K562 (cell line): ENCODE measurements around the gene EXOC4. TPM values are rescaled to one million over a fixed set of nuclear protein-coding genes. Genes with fewer than 3 reads are reported as not detected.

Experiments used
- BDP1 ChIP-seq: IDR thresholded peaks from 3 replicates; pipeline ENCODE4 v1.6.1; 2011; ENCODE audit not compliant: insufficient read length, insufficient read depth
- CXXC5 ChIP-seq: fragments of 250-450 bp; sonication (Bioruptor Pico); IDR thresholded peaks from 2 replicates; pipeline ENCODE4 v1.8.0; 2022; ENCODE audit warnings: inconsistent platforms, mild to moderate bottlenecking, moderate library complexity
- FOSL1 ChIP-seq: fragments of 200-800 bp; sonication (Bioruptor generic); conservative IDR thresholded peaks from 2 replicates; pipeline ENCODE4 v1.6.1; 2016; ENCODE audit warnings: missing genetic modification characterization, missing compliant biosample characterization
- FOXA3 ChIP-seq, 2 experiments: fragments of 450-650 bp in 1 of 2; sonication (generic) in 1 of 2; formaldehyde crosslinking; IDR thresholded peaks in 1 of 2; conservative IDR thresholded peaks in 1 of 2; 2 replicates each; pipeline versions ENCODE4 v1.4.0 to v1.8.0; 2020 to 2022; ENCODE audit warnings: mild to moderate bottlenecking in 2 of 2, missing genetic modification reagents in 1 of 2
- GATAD2A ChIP-seq: fragments of 450-650 bp; IDR thresholded peaks from 2 replicates; pipeline ENCODE4 v1.6.1; 2017
- KLF10 ChIP-seq: fragments of 250-450 bp; sonication (Bioruptor Pico); IDR thresholded peaks from 2 replicates; pipeline ENCODE4 v1.6.1; 2021; ENCODE audit warnings: matching md5 sums
- LARP7 ChIP-seq: fragments of 450-650 bp; IDR thresholded peaks from 2 replicates; pipeline ENCODE4 v1.6.1; 2016
- NFRKB ChIP-seq: fragments of 450-650 bp; IDR thresholded peaks from 2 replicates; pipeline ENCODE4 v1.6.1; 2016; ENCODE audit warnings: low read depth
- POU5F1 ChIP-seq: fragments of 150-350 bp; IDR thresholded peaks from 2 replicates; pipeline ENCODE4 v1.6.1; 2014; ENCODE audit warnings: borderline replicate concordance, low read length, low read depth, mild to moderate bottlenecking; ENCODE audit not compliant: partially characterized antibody
- TGIF2 ChIP-seq: sonication (generic); formaldehyde crosslinking; IDR thresholded peaks from 2 replicates; pipeline ENCODE4 v1.8.1; 2022; ENCODE audit warnings: mild to moderate bottlenecking, missing genetic modification reagents, moderate library complexity
- ZBTB9 ChIP-seq: fragments of 450-650 bp; formaldehyde crosslinking; IDR thresholded peaks from 2 replicates; pipeline ENCODE4 v1.4.0; 2020; ENCODE audit warnings: mild to moderate bottlenecking, moderate library complexity
- ZFX ChIP-seq: sonication (generic); formaldehyde crosslinking; IDR thresholded peaks from 2 replicates; pipeline ENCODE4 v1.8.0; 2022; ENCODE audit warnings: mild to moderate bottlenecking, missing genetic modification reagents, moderate library complexity
- ZNF239 ChIP-seq: fragments of 250-450 bp; sonication (Bioruptor Pico); IDR thresholded peaks from 2 replicates; pipeline ENCODE4 v1.4.0; 2020; ENCODE audit warnings: mild to moderate bottlenecking
- polyA plus RNA-seq, 8 experiments: library from polyadenylated mRNA; depleted of rRNA in 4 of 8; stranded (reverse) in 5 of 8; unstranded in 3 of 8; fragments of >200 nt; fragmentation: Nextera tagmentation in 2 of 8; fragmentation: Illumina TruSeq in 1 of 8; extraction: Ambion mirVana in 2 of 8; extraction: Trizol in 1 of 8; gene quantifications; 2 replicates each; pipeline versions ENCODE4 v1.2.1 to v1.2.3, GENCODE V29; 2011 to 2014; ENCODE audit warnings: inconsistent platforms in 1 of 8, missing spikeins in 1 of 8
- total RNA-seq, 7 experiments: library from RNA; depleted of rRNA in 6 of 7; stranded (reverse); fragments of >200 nt in 6 of 7; fragmentation: Illumina TruSeq in 2 of 7; extraction: Trizol in 2 of 7; gene quantifications; 2 replicates each; pipeline versions ENCODE4 v1.2.1 to v1.2.3, GENCODE V29; 2011 to 2021; ENCODE audit warnings: low replicate concordance in 1 of 7
- TF ChIP-seq, protein P1 (sequence below): fragments of 200-800 bp; sonication (Bioruptor generic); IDR thresholded peaks from 2 replicates; pipeline ENCODE4 v1.6.1; 2017; ENCODE audit warnings: missing genetic modification characterization, missing compliant biosample characterization
- TF ChIP-seq, protein P2 (sequence below): fragments of 450-650 bp; IDR thresholded peaks from 2 replicates; pipeline ENCODE4 v1.6.1; 2014; ENCODE audit warnings: low read depth, mild to moderate bottlenecking, moderate library complexity, borderline replicate concordance
- TF ChIP-seq, protein P3 (sequence below): fragments of 250-450 bp; sonication (Bioruptor Pico); IDR thresholded peaks from 2 replicates; pipeline ENCODE4 v1.4.0; 2020; ENCODE audit warnings: mild to moderate bottlenecking, moderate library complexity
- TF ChIP-seq, protein P4 (sequence below): sonication (generic); formaldehyde crosslinking; IDR thresholded peaks from 2 replicates; pipeline ENCODE4 v1.8.0; 2023; ENCODE audit warnings: missing genetic modification reagents, mild to moderate bottlenecking, borderline replicate concordance

The EXOC4 gene
- total and polyA plus RNA-seq, 9 of the 15 experiments (the other 6 are each of a cell fraction or from before 2014, with no cell fraction given), result 18.5 to 73.1 (median 46.6) TPM

DNA sequence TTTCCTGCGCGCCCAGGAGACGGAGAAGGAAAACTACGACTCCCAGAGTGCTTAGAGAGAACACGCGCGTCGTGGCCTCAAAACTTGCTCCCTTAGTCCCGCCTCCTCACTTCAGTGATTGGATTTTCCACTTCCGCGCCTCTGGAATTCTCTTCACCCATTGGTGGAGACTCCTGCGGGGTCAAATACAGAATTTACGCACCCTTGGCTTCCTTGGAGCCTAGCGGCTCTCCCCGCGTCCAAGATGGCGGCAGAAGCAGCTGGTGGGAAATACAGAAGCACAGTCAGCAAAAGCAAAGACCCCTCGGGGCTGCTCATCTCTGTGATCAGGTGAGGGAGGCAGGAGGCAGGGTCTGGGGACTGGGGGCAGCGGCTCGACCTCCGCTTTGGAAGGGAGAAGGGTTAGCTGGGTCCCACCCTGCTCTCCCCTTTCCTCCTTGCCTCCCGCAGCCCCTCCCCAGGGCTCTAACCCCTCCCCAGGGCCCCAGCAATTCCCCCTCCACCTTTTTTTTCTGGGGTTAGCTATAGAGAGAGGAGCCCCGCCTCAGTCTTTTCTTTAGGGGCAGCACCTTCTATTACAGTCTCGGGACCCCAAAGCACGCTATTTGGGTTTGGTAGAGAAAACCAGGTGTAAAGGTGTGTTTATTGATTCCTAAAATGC lies at the start of gene EXOC4 (continued):
- TF ChIP-seq, protein P1, sequence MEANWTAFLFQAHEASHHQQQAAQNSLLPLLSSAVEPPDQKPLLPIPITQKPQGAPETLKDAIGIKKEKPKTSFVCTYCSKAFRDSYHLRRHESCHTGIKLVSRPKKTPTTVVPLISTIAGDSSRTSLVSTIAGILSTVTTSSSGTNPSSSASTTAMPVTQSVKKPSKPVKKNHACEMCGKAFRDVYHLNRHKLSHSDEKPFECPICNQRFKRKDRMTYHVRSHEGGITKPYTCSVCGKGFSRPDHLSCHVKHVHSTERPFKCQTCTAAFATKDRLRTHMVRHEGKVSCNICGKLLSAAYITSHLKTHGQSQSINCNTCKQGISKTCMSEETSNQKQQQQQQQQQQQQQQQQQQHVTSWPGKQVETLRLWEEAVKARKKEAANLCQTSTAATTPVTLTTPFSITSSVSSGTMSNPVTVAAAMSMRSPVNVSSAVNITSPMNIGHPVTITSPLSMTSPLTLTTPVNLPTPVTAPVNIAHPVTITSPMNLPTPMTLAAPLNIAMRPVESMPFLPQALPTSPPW (CRISPR knock-in tag), result peak; percentile 69
- TF ChIP-seq, protein P2, sequence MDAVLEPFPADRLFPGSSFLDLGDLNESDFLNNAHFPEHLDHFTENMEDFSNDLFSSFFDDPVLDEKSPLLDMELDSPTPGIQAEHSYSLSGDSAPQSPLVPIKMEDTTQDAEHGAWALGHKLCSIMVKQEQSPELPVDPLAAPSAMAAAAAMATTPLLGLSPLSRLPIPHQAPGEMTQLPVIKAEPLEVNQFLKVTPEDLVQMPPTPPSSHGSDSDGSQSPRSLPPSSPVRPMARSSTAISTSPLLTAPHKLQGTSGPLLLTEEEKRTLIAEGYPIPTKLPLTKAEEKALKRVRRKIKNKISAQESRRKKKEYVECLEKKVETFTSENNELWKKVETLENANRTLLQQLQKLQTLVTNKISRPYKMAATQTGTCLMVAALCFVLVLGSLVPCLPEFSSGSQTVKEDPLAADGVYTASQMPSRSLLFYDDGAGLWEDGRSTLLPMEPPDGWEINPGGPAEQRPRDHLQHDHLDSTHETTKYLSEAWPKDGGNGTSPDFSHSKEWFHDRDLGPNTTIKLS, result peak; percentile 93
- TF ChIP-seq LARP7 (no peak), ZNF239 (CRISPR knock-in tag) (no peak), BDP1 (no peak), KLF10 (CRISPR knock-in tag) (no peak), TGIF2 (CRISPR knock-in tag) (no peak), FOSL1 (tag) (no peak), CXXC5 (CRISPR knock-in tag) (peak; percentile 100), POU5F1 (peak; percentile 50), ZBTB9 (CRISPR knock-in tag) (no peak), NFRKB (peak; percentile 97), ZFX (CRISPR knock-in tag) (peak; percentile 72), FOXA3 (CRISPR knock-in tag; conservative IDR thresholded peaks at IDR 0.05 in 1 of 2, IDR thresholded peaks at IDR 0.05 in 1 of 2) (0 out of 4 replicates have a peak, but pooled peaks of 1 of the 2 experiments have one; percentile 14), GATAD2A (no peak)
- TF ChIP-seq, protein P3, sequence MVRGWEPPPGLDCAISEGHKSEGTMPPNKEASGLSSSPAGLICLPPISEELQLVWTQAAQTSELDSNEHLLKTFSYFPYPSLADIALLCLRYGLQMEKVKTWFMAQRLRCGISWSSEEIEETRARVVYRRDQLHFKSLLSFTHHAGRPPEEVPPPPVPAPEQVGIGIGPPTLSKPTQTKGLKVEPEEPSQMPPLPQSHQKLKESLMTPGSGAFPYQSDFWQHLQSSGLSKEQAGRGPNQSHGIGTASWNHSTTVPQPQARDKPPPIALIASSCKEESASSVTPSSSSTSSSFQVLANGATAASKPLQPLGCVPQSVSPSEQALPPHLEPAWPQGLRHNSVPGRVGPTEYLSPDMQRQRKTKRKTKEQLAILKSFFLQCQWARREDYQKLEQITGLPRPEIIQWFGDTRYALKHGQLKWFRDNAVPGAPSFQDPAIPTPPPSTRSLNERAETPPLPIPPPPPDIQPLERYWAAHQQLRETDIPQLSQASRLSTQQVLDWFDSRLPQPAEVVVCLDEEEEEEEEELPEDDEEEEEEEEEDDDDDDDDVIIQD (CRISPR knock-in tag), result no peak
- TF ChIP-seq, protein P4, sequence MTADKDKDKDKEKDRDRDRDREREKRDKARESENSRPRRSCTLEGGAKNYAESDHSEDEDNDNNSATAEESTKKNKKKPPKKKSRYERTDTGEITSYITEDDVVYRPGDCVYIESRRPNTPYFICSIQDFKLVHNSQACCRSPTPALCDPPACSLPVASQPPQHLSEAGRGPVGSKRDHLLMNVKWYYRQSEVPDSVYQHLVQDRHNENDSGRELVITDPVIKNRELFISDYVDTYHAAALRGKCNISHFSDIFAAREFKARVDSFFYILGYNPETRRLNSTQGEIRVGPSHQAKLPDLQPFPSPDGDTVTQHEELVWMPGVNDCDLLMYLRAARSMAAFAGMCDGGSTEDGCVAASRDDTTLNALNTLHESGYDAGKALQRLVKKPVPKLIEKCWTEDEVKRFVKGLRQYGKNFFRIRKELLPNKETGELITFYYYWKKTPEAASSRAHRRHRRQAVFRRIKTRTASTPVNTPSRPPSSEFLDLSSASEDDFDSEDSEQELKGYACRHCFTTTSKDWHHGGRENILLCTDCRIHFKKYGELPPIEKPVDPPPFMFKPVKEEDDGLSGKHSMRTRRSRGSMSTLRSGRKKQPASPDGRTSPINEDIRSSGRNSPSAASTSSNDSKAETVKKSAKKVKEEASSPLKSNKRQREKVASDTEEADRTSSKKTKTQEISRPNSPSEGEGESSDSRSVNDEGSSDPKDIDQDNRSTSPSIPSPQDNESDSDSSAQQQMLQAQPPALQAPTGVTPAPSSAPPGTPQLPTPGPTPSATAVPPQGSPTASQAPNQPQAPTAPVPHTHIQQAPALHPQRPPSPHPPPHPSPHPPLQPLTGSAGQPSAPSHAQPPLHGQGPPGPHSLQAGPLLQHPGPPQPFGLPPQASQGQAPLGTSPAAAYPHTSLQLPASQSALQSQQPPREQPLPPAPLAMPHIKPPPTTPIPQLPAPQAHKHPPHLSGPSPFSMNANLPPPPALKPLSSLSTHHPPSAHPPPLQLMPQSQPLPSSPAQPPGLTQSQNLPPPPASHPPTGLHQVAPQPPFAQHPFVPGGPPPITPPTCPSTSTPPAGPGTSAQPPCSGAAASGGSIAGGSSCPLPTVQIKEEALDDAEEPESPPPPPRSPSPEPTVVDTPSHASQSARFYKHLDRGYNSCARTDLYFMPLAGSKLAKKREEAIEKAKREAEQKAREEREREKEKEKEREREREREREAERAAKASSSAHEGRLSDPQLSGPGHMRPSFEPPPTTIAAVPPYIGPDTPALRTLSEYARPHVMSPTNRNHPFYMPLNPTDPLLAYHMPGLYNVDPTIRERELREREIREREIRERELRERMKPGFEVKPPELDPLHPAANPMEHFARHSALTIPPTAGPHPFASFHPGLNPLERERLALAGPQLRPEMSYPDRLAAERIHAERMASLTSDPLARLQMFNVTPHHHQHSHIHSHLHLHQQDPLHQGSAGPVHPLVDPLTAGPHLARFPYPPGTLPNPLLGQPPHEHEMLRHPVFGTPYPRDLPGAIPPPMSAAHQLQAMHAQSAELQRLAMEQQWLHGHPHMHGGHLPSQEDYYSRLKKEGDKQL (CRISPR knock-in tag), result no peak
